GM19023 (cell line): ENCODE measurements around the gene SLC25A21.
"Not testable (repeated sequence)": the region's sequence is repeated elsewhere in the genome, so short reads cannot be mapped to it uniquely, and the experiment has no call there.

Experiments used
- ATAC-seq: cut with Tn5 transposase; IDR thresholded peaks from one replicate; pipeline ENCODE4 v1.9.1; 2021; ENCODE audit warnings: mild to moderate bottlenecking, moderate library complexity; ENCODE audit not compliant: unreplicated experiment

Gene SLC25A21

GRCh38 chr14:37187294-37187693, 14.9 kb upstream of the SLC25A21 start:
- ATAC-seq, result no peak

- ATAC-seq, result no peak
Observed at GRCh38 chr14:37186865-37187264, 14.5 kb upstream of the SLC25A21 start.

- no peak for ATAC-seq
Observed at GRCh38 chr14:37185670-37186069, 13.3 kb upstream of the SLC25A21 start.

GRCh38 chr14:37184520-37184919, 12.1 kb upstream of the SLC25A21 start:
- not testable (repeated sequence) for ATAC-seq

GRCh38 chr14:37181441-37181840, 9.0 kb upstream of the SLC25A21 start:
- no peak for ATAC-seq

GRCh38 chr14:37180886-37181285, 8.5 kb upstream of the SLC25A21 start:
- ATAC-seq, result not testable (repeated sequence)

- ATAC-seq, result no peak
Observed at GRCh38 chr14:37179896-37180502, 7.6 kb upstream of the SLC25A21 start.

GRCh38 chr14:37172936-37173614, 669 bp upstream of the SLC25A21 start:
- no peak for ATAC-seq

GRCh38 chr14:37171678-37172023, 755 bp downstream of the SLC25A21 start:
- no peak for ATAC-seq

- no peak for ATAC-seq
Observed at GRCh38 chr14:37170993-37171392, 1.4 kb downstream of the SLC25A21 start.

GRCh38 chr14:37170237-37170636, 2.2 kb downstream of the SLC25A21 start:
- no peak for ATAC-seq

- ATAC-seq, result no peak
Observed at GRCh38 chr14:37168721-37169120, 3.7 kb downstream of the SLC25A21 start.

- ATAC-seq, result no peak
Observed at GRCh38 chr14:37167151-37168047, 5.0 kb downstream of the SLC25A21 start.

- no peak for ATAC-seq
Observed at GRCh38 chr14:37165794-37166193, 6.6 kb downstream of the SLC25A21 start.

- ATAC-seq, result not testable (repeated sequence)
Observed at GRCh38 chr14:37162307-37162706, 10.1 kb downstream of the SLC25A21 start.

GRCh38 chr14:37157987-37158386, 14.4 kb downstream of the SLC25A21 start:
- no peak for ATAC-seq

GRCh38 chr14:37153483-37153882, 18.9 kb downstream of the SLC25A21 start:
- ATAC-seq, result no peak

- no peak for ATAC-seq
Observed at GRCh38 chr14:37153005-37153404, 19.4 kb downstream of the SLC25A21 start.

GRCh38 chr14:37150414-37150813, 22.0 kb downstream of the SLC25A21 start:
- ATAC-seq, result no peak

- ATAC-seq, result no peak
Observed at GRCh38 chr14:37147310-37147880, 25.0 kb downstream of the SLC25A21 start.

- ATAC-seq, result not testable (repeated sequence)
Observed at GRCh38 chr14:37146438-37146837, 26.0 kb downstream of the SLC25A21 start.
